Sigmoid colon (tissue), 7 donors: ENCODE data around the gene LRRFIP1. TPM values are rescaled to one million over a fixed set of nuclear protein-coding genes. Genes with fewer than 3 reads are reported as not detected.
A peak's percentile ranks its signal among the peaks of the same experiment; 100 is the strongest.

Source experiments
- DNase-seq: peaks from one replicate; pipeline ENCODE4 v3.0.0-alpha.2; 2019
- H3K27ac ChIP-seq, 4 donors: fragments of 200-600 bp; sonication (generic); one replicate each; pipeline ENCODE4 v1.5.1; 2016 to 2019; ENCODE audit warnings: mild to moderate bottlenecking in 1 of 4
- H3K27me3 ChIP-seq, 3 donors: fragments of 200-600 bp; sonication (generic); one replicate each; pipeline ENCODE4 v1.5.1; 2019; ENCODE audit warnings: mild to moderate bottlenecking in 1 of 3
- H3K36me3 ChIP-seq, 4 donors: fragments of 200-600 bp; sonication (generic); one replicate each; pipeline ENCODE4 v1.5.1; 2016 to 2019
- H3K4me1 ChIP-seq, 4 donors: fragments of 200-600 bp; sonication (generic); one replicate each; pipeline ENCODE4 v1.5.1; 2017 to 2019
- H3K4me3 ChIP-seq, 4 donors: fragments of 200-600 bp; sonication (generic); one replicate each; pipeline ENCODE4 v1.5.1; 2017 to 2019; ENCODE audit warnings: mild to moderate bottlenecking in 2 of 4, moderate library complexity in 1 of 4
- H3K9me3 ChIP-seq, 4 donors: fragments of 200-600 bp in 3 of 4; sonication (generic) in 3 of 4; one replicate each; pipeline versions ENCODE4 v1.5.1 to v1.6.1; 2013 to 2019
- EP300 ChIP-seq, 4 donors: sonication (generic); formaldehyde crosslinking; IDR thresholded peaks; one replicate each; pipeline ENCODE4 v1.6.1; 2017; ENCODE audit warnings: antibody characterized with exemption in 4 of 4
- POLR2A ChIP-seq, 2 donors: fragments of 450-650 bp; IDR thresholded peaks; one replicate each; pipeline ENCODE4 v1.6.1; 2016; ENCODE audit warnings: antibody characterized with exemption in 2 of 2, mild to moderate bottlenecking in 2 of 2, moderate library complexity in 2 of 2
- POLR2AphosphoS5 ChIP-seq, 4 donors: sonication (generic); formaldehyde crosslinking; IDR thresholded peaks; one replicate each; pipeline ENCODE4 v1.6.1; 2017; ENCODE audit warnings: antibody characterized with exemption in 4 of 4
- WGBS, 2 donors: extraction: QIAGEN DNeasy Blood & Tissue Kit; methylation state at CpG; one replicate each; pipeline ENCODE4 v1.1.7; 2013; 5-methylcytosine and 5-hydroxymethylcytosine counted together
- intact Hi-C: fragments of 100-400 bp; cut with DNase I; formaldehyde crosslinking; loops from one replicate; pipeline ENCODE4 v1.15.1; 2023
- polyA plus RNA-seq, 3 donors: library from polyadenylated mRNA; stranded (reverse); fragments of 200-250 nt; gene quantifications; one replicate each; pipeline ENCODE4 v1.2.3, GENCODE V29; 2013
- total RNA-seq, 4 donors: library from RNA; depleted of rRNA; stranded (reverse); fragments of >200 nt; gene quantifications; one replicate each; pipeline ENCODE4 v1.1.0, GENCODE V29; 2016
- TF ChIP-seq, protein P1 (sequence below), 4 experiments: fragments of 450-650 bp in 3 of 4; fragments of 200-600 bp in 1 of 4; IDR thresholded peaks; one replicate each; pipeline ENCODE4 v1.5.1; 2016 to 2019; ENCODE audit warnings: antibody characterized with exemption in 4 of 4, mild to moderate bottlenecking in 3 of 4, moderate library complexity in 2 of 4
- donor health status: healthy with polysubstance abuse.
- donor health status: Bipolar disorder and iron deficiency.
- donor health status: healthy.

LRRFIP1 gene
- total and polyA plus RNA-seq, 7 donors: 42.0 to 185 (median 112) TPM

DNA sequence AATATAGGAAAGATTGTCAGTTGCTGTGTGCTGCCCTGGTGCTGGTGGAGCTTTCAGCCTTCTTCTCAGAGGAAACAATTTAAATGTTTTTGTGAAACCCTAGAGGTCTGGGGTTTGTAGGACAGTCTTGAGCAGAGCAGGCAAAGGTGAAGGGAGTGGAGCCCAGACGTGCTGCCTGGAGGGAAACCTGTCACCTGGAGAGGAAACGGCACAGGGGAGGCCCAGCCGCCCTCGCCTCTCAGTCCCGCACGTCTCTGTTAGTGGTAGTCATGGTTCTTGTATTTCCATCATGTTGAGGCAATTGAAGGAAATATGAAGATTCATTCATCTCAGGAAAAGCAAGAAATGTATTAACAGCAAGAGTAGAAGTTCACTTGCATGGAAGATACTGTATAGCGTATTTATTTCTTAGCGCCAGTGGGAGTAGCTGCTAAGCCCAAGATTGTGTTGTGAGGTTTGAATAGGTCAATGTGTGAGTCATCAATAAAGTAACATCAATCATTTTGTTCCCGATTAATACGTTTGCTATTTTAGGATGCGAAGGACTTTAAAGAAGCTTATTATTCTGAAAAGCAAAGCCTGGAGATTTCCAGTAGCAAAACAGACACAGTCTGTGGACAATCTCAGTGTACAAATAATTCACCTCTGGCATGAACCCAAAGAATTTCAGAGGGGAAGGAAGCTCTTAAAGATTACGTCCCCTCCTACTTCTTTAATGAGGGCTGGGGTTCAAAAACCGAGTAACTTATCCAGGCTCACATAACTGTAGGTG is 70.4 kb downstream of the LRRFIP1 start:
- Histone ChIP-seq H3K4me3 (peak overlapping the region in 1 of 4 donors; percentile 8), H3K9me3 (no peaks in the 10 kb centered on the region), H3K36me3 (no peaks in the 10 kb centered on the region), H3K27ac (peak overlapping the region; percentile 92 to 99 (median 98)), H3K27me3 (no peaks in the 10 kb centered on the region), H3K4me1 (peaks cover 0 to 100% (median 93%) of the 10 kb centered on the region in 4 donors)
- intact Hi-C loops: loop anchor here (10.0 kb wide), 1 partner anchor 187 kb away; no protein-coding TSS in a partner anchor
- TF ChIP-seq, protein P1, sequence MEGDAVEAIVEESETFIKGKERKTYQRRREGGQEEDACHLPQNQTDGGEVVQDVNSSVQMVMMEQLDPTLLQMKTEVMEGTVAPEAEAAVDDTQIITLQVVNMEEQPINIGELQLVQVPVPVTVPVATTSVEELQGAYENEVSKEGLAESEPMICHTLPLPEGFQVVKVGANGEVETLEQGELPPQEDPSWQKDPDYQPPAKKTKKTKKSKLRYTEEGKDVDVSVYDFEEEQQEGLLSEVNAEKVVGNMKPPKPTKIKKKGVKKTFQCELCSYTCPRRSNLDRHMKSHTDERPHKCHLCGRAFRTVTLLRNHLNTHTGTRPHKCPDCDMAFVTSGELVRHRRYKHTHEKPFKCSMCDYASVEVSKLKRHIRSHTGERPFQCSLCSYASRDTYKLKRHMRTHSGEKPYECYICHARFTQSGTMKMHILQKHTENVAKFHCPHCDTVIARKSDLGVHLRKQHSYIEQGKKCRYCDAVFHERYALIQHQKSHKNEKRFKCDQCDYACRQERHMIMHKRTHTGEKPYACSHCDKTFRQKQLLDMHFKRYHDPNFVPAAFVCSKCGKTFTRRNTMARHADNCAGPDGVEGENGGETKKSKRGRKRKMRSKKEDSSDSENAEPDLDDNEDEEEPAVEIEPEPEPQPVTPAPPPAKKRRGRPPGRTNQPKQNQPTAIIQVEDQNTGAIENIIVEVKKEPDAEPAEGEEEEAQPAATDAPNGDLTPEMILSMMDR (IDR thresholded peaks at IDR 0.05): no peak
- TF ChIP-seq POLR2AphosphoS5 (IDR thresholded peaks at IDR 0.05): peak in 1 of 4 donors; percentile 12
- 41 to 56% methylated on average over 13 of the region's 13 CpGs for WGBS, 2 donors
- DNase-seq: no peak

DNA sequence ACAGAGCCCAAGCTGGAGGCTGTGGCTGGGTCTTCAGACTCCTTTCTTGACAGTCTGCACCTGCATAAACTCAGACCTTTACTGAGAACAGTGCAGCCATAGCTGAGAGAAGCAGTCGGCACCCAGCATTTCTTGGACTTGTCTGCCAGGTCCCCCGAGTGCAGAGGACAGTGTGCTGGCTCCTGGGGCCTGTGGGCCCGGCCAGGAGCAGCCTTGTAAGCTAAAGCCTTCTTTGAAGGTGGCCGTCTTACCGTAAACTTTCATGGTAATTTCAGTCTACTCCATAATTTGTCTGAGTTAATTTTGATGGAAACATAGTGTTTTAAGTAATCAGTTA is 70.9 kb downstream of the LRRFIP1 start:
- H3K36me3 ChIP-seq: no peaks in the 10 kb centered on the region
- intact Hi-C loops: loop anchor here (10.0 kb wide), 1 partner anchor 186 kb away; no protein-coding TSS in a partner anchor
- H3K4me3 ChIP-seq: peak overlapping the region in 1 of 4 donors; percentile 8
- no peak for DNase-seq
- no peaks in the 10 kb centered on the region for H3K9me3 ChIP-seq
- 55 to 64% methylated on average over 5 of the region's 5 CpGs for WGBS, 2 donors
- H3K27ac ChIP-seq: peak overlapping the region; percentile 92 to 99 (median 98)
- TF ChIP-seq EP300 (IDR thresholded peaks at IDR 0.05) (no peak), POLR2AphosphoS5 (IDR thresholded peaks at IDR 0.05) (peak in 1 of 4 donors; percentile 2)
- H3K4me1 ChIP-seq: peaks cover 0 to 100% (median 97%) of the 10 kb centered on the region in 4 donors
- H3K27me3 ChIP-seq: no peaks in the 10 kb centered on the region

DNA sequence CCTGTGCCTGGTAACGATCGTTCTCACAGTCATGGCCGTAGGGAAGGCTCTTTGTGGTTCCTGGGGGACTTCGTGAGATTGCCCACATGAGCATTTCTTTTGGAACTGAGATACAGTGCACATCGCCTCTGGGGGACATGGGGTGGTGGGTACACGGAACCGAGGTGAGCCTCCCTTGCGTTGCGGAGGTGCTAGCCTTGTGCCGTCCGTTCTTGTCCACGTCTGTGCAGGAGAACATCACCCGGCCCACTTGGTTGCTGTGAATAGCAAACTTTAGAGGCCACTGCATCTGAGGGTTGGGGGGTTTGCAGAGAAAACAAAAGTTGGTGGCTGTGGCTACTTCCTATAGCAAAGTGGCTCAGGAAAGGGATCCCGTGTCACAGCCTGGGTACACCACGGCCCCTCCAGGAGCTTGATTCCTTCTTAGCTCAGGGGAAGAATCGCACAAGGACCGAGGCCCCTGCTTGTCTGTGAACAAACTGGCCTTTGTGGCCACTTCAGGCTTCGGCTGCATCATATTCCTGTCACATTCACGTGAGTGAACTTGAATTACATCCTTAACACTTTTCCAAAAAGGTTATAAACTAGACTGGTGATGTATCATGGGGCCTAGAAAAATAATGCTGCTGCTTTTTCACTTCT is 72.6 kb downstream of the LRRFIP1 start:
- TF ChIP-seq POLR2AphosphoS5 (IDR thresholded peaks at IDR 0.05): no peak
- TF ChIP-seq, protein P1 (IDR thresholded peaks at IDR 0.05): no peak
- TF ChIP-seq POLR2A (IDR thresholded peaks at IDR 0.05): no peak
- no peak for TF ChIP-seq EP300 (IDR thresholded peaks at IDR 0.05)
- H3K36me3 ChIP-seq: no peaks in the 10 kb centered on the region
- no peak for DNase-seq
- 80 to 82% methylated on average over 19 of the region's 19 CpGs for WGBS, 2 donors
- H3K4me3 ChIP-seq: peak overlapping the region in 1 of 4 donors; percentile 4
- H3K27ac ChIP-seq: peak overlapping the region; percentile 92 to 99 (median 98)
- H3K4me1 ChIP-seq: peaks cover 0 to 100% (median 100%) of the 10 kb centered on the region in 4 donors
- intact Hi-C loops: loop anchor here (10.0 kb wide), 1 partner anchor 185 kb away; no protein-coding TSS in a partner anchor
- no peaks in the 10 kb centered on the region for H3K9me3 ChIP-seq
- H3K27me3 ChIP-seq: no peaks in the 10 kb centered on the region

DNA sequence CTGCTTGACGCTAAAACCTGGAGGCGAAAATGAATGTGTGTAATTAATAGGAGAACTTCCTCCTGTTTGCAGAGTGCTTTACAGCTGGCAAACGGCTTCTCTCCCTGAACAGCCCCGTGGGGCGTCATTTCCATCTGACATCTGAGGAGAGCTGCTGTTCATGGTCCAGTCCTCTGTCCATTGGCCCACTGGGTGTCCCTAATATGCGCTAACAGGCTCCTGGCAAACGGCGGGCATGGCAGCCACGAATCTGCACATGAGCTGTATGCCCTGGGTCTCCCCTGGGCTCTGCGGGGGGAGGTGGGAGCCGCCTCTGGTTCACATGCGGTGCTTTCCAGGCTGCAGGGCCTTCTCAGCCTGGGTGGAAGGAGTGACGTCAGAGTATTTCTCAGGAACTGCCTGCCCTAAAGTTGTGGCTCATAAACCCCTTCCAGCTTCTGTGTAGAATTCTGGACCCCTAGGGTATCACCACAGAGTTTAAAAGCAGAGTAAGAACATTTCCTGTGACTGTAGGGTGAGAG is 73.2 kb downstream of the LRRFIP1 start:
- Histone ChIP-seq H3K4me3 (peak overlapping the region in 1 of 4 donors; percentile 4), H3K9me3 (no peaks in the 10 kb centered on the region), H3K27me3 (no peaks in the 10 kb centered on the region), H3K27ac (peak overlapping the region; percentile 92 to 99 (median 98)), H3K4me1 (peaks cover 0 to 100% (median 100%) of the 10 kb centered on the region in 4 donors), H3K36me3 (no peaks in the 10 kb centered on the region)
- 30 to 63% methylated on average over 13 of the region's 13 CpGs for WGBS, 2 donors
- TF ChIP-seq, protein P1 (IDR thresholded peaks at IDR 0.05): no peak
- TF ChIP-seq EP300 (IDR thresholded peaks at IDR 0.05) (peak in 1 of 4 donors; percentile 4), POLR2AphosphoS5 (IDR thresholded peaks at IDR 0.05) (peak in 2 of 4 donors; percentile 64 to 65), POLR2A (IDR thresholded peaks at IDR 0.05) (no peak)
- intact Hi-C loops: no loop called here
- peak; percentile 92 for DNase-seq
